Effector CD8-positive, alpha-beta T cell (primary cell): ENCODE data around the gene KIAA0825.

Experiments used
- DNase-seq: peaks from one replicate; lab custom pipeline; 2025; lab: John Stamatoyannopoulos, UW

Gene KIAA0825

GRCh38 chr5:94308442-94308841, 310.0 kb downstream of the KIAA0825 start:
- no peak for DNase-seq

GRCh38 chr5:94304146-94304545, 314.3 kb downstream of the KIAA0825 start:
- DNase-seq: no peak

- DNase-seq: no peak
These were observed 329.5 kb downstream of the KIAA0825 start for GRCh38 chr5:94288937-94289336.

DNA sequence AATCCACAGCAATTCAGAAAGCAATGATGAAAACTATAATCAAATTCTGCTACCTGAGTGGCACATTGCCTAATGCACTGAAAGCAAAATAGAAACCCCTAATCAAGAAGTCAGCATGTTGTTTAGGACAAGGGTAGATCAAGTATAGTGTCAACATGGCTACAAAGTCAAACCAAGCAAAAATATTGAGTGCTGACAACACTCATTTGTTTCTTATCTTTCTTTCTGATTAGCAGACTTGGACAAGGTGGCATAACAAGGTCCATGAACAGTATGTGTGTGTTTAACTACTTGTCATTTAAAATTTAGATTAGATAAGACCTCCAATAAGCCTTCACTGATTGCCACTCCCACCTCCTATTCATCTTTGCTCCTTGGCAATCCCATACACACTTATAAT, 332.4 kb downstream of the KIAA0825 start:
- DNase-seq: no peak

- no peak for DNase-seq
These were observed 335.3 kb downstream of the KIAA0825 start for GRCh38 chr5:94283093-94283492.

GRCh38 chr5:94281236-94281801, 337.1 kb downstream of the KIAA0825 start:
- DNase-seq: no peak

DNA sequence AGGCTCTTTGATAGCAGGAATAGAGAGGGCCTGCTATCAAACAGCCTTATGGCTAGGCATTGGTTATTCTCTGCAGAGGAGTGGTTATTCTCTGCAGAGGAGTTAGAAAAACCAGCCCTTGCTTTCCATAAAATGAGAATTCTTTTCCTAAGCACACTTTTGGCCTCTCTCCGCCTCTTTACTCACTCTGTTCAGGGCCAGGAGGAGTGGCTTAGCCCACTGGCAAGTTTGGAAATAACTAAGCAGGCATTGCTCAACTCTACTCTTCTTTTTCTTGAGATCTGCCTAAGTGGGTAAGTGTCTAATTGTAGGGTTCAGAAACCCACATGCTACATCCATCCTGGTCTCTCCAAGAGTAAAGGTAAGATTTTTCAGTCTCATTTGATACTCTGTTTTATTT, 341.7 kb downstream of the KIAA0825 start:
- no peak for DNase-seq

DNA sequence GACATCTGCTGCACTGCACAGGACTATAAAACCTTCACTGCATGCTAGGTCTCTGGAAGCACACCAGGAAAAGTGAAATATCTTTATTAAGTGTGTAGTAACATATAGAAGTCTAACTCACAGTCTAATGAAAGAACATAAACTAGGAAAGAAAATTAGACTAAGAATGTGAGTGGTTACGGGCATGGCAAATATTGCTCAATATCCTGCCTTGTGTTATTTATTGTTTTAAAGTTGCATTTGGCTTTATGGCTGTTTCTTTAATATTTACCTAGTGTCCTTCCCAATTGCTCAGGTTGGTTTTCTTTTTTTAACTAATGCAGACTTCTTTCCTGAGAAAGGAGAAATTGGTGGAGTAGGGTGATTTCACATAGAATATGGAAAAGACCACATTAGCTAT, 342.4 kb downstream of the KIAA0825 start:
- no peak for DNase-seq

DNA sequence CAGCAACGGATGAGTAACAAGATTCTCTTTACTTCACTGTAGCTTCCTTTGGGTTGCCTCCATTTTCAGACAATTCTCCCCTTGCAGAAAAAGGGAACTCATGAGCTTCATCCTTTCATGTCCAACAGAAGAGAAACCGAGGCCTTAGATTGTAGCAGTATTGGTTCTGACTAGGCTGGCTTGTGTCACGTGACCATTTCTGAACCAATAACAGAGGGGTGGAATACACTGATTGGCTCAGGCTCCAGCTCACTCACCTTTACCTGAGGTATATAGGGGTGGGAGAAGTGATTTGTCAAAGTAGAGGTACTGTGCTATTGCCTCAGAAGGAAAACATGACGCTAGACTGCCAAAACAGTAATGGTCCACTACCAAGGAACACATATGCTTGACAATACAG, 343.7 kb downstream of the KIAA0825 start:
- no peak for DNase-seq

DNA sequence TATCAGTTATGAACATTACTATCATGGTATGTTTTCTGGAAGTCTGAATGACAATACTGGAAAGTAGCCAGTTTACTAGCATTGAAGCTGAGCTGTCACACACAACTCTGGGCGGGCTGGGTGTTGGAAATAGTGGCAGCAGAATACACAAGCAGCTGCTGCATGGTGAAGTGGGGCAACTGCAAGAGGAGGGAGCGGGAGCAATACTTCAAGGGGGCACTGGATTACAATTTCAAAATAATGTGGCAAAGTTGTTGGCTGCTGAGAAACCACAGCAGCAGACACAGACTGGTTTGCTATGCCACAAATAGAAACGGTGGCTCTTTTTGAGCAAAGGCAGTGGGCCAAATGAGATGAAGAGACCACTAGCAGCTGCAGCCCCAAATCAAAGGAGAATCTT, 350.2 kb downstream of the KIAA0825 start:
- no peak for DNase-seq

GRCh38 chr5:94267350-94267899, 351.0 kb downstream of the KIAA0825 start:
- no peak for DNase-seq

DNA sequence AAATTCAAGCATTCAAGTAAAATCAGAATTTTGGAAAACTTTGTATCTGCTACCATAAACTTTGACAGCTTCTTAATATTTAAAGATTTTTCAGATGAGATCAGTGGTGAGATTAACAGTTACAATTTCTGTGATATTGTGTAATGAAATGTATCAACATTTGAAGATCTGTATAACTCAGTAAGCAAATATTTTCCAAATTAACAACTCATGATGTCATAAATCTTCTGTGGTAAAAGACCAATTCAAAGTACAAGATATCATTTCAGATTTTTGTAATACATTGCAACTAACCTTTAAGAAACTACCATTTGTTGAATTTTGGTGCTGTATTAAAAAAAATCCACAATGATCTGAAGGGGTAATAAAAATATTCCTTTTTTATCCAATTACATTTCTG, 352.2 kb downstream of the KIAA0825 start:
- no peak for DNase-seq

- no peak for DNase-seq
These were observed 355.3 kb downstream of the KIAA0825 start for GRCh38 chr5:94263068-94263467.

DNA sequence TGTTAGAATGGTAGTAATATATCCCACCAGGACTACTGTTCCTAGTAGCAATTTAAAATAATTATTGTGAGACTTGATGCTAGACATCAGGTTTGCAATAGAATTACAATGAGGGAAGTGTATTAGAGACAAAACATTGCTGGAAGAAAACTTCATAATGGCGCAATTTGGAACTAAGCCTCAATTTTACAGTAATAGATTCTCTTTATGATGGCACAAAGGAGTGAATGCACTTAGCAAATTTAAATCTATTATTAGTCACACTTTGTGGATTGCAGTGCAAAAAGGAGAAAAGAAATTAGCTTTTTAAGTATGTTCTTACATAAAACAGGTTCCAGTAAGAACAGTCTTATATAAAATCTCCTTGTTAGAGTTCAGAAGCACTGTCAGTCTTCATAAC, 358.3 kb downstream of the KIAA0825 start:
- no peak for DNase-seq

DNA sequence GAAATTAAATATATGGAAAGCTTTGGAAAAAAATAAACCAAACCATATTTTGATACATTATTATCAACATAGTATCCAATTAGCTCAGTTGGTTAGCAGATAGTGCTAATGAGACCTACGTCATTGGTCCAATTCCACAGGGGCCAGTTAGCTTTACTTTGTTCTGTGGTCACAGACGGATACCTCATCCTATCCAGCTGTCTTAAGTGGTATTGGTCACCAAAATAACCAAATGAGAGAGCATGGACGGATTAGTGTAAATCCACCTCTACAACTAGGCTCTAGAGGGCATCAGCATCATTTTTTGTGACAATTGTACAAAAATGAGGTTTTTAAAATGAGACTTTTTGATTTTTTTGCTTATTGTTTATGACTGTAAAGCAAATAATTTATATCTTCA, 364.2 kb downstream of the KIAA0825 start:
- no peak for DNase-seq

GRCh38 chr5:94250985-94251384, 367.4 kb downstream of the KIAA0825 start:
- DNase-seq: no peak

DNA sequence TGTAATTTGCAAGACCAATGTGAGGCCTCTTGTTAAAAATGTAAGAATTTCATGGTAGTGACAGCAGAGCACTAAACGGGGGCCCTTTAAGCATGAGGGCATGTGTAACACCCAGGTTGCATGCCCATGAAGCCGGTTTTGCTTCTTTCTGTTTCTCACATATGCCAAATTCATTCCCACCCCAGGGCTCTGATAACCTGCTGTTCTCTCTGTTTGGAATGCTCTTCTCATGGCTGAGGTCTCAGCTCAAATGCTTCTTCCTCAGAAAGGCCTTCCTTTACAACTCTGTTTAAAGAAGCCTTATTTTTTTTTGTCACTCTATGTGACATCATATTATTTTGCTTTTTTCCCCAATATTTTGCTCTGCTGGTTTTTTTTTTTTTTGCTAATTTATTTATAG, 369.0 kb downstream of the KIAA0825 start:
- DNase-seq: no peak

DNA sequence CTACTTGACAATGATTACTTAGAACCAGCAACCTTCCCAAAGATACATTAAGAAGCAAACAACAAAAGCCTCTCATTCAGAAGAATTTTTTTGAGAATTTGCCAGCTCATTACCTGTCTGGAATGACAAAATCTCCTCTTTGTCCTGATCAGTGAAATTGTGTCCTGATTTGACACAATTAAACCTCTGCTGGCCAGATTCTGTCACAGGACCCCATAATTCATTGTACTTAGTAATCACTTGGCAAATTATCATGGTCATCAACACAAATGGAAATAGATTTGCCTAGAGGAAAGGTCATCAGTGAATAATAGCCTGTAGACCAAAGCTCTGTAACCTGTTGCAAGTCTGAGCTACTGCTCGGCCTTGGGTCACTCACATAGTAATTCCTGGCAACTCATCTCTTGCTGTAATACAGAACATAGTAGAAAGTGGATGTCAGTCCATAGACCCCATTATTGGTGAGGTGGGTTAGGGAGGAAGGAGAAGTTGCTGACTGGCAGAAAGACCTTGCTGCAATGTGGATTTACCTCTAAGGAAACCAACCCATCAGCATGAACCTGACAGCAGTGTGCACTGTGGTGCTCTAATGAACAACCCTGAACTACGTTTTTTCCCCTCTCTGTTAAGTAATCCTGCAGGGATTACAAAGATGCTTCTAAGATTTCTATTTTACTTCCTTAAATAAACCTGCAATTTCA, 370.1 kb downstream of the KIAA0825 start:
- no peak for DNase-seq

DNA sequence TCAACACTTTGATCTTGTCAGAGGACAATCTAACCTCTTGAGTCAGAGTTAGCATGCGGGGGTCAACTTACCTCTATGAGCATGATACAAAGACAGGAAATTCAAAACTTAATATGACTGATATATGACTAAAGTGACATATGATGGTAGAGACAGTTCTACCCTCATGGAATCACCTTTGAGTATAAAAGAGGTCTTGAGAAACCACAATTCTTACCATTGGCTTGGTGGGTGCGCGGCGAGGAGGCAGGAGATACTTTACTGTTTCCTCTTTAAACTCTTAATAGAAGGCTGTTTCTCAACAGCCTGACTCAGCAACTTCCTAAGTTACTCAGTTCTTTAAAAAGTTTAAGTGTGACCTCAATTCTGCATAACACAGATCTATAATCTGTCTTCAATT, 372.8 kb downstream of the KIAA0825 start:
- DNase-seq: no peak

GRCh38 chr5:94244921-94245320, 373.5 kb downstream of the KIAA0825 start:
- no peak for DNase-seq

- no peak for DNase-seq
These were observed 374.8 kb downstream of the KIAA0825 start for GRCh38 chr5:94243612-94244011.

- DNase-seq: no peak
These were observed 377.3 kb downstream of the KIAA0825 start for GRCh38 chr5:94240993-94241651.

- no peak for DNase-seq
These were observed 377.8 kb downstream of the KIAA0825 start for GRCh38 chr5:94240596-94240992.
